ENCODE data around the gene FATE1. TPM values are rescaled to one million over a fixed set of nuclear protein-coding genes. Genes with fewer than 3 reads are reported as not detected.

Gene FATE1
- polyA plus RNA-seq, 3 donors: 0.57 TPM; not detected in 2

DNA sequence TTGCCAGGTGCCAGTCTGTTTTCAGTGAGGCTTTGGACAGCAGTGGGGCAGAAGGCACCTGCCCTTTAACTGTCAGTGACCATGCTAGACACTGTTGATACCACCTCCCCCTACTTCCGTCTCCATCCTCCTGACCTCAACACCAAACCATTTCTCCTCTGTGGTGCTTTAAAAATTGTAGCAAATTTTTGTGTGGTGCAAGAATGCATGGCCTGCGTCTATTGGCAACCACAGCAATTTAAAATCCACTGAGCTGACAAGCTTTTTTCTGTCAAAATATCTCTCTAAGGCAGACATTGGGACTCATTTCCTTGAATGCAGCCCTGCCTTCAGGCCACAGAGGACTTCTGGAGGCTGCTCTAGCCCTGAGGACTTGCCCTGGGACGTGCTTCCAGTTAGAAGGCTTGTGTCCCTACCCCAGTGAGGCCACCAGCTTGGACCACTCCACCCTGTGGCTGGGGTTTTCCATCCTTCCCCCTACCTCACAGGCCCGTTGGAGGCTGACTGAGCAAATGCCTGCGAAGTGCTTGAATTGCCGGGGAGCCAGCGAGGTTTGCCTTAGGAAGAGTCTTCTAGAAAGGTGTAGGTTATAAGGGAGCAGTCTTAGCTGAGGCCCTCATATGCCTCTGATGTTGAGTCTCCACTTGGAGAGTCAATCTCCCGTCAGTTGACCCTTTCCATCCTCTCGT lies 13.7 kb upstream of the FATE1 start:
- DNase-seq (ENCODE audit: extremely low read depth in 1 of 11, low read depth in 9 of 11, low spot score in 4 of 11): no peak

DNA sequence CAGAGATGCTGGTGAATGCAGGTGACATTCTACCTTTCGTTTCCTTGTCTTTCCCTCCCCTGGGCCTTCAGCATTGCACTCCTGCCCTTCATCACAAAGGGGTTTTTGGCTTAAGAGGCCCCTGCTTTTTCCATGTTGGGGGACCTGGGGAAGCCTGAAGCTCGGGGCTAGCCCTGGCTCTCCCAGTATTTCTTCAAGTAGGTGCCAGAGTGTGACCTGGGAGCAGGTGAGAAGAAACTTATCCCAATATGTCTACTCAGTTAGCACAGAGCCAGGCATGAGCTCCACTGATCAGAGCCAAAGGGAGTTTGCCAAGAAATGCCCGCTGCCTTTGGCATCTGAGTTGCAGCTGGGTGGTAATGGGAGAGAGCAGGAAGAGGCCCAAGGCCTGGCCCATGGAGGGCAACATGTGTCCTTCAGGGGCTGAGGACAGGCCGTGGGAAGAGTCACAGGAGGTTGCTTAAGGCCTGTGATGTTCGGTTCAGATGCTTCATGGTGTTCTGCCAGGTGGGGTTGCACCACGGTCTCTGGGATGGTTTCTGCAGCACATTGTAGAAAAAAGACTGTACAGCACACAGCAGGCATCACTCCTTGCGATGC lies 13.0 kb upstream of the FATE1 start:
- DNase-seq (ENCODE audit: extremely low read depth in 1 of 11, low read depth in 9 of 11, low spot score in 4 of 11): no peak

DNA sequence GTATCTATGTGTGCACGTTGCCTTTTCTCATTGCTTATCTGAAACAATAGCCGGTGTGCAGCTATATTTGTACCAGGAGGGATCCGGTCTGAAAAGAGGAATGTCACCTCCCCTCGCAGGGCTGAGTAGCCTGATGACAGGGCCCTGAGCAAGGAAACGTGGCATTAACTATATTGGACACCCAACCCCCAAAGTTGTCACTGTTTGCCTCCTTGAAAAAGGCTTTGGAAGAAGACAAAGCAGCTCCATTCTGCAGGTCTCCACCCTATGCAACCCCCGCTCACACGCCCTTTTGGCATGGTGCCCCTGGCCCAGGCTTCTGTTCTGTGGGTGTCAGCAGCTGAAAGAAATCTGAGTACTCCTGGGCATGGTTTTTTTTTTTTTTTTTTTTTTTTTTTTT lies 12.3 kb upstream of the FATE1 start:
- no peak for DNase-seq (ENCODE audit: extremely low read depth in 1 of 11, low read depth in 9 of 11, low spot score in 4 of 11)

GRCh38 chrX:151704041-151704663 lies 11.7 kb upstream of the FATE1 start:
- no peak for DNase-seq (ENCODE audit: extremely low read depth in 1 of 11, low read depth in 9 of 11, low spot score in 4 of 11)

GRCh38 chrX:151708821-151709220 lies 7.0 kb upstream of the FATE1 start:
- DNase-seq (ENCODE audit: extremely low read depth in 1 of 11, low read depth in 9 of 11, low spot score in 4 of 11): no peak

DNA sequence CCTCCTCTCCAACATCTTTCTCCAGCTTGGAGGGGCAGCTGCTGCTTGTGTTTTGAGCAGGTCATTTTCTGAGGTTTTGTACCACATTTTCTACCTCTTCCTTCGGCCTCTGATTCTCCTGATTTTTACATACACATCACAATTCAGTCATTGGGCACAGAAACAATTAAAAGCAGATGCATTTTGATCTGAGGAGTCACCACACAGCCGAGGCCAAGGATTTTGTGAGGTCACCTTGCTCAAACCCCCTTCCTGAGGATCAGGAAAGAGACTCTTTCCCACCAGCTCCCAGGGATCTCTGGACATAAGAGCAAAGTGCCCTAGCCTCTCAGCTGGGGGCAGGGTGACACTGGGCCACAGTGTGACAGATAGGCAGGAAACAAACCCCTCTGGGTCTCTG lies 5.4 kb upstream of the FATE1 start:
- no peak for DNase-seq (ENCODE audit: extremely low read depth in 1 of 11, low read depth in 9 of 11, low spot score in 4 of 11)

GRCh38 chrX:151711154-151711553 lies 4.7 kb upstream of the FATE1 start:
- DNase-seq (ENCODE audit: extremely low read depth in 1 of 11, low read depth in 9 of 11, low spot score in 4 of 11): no peak

DNA sequence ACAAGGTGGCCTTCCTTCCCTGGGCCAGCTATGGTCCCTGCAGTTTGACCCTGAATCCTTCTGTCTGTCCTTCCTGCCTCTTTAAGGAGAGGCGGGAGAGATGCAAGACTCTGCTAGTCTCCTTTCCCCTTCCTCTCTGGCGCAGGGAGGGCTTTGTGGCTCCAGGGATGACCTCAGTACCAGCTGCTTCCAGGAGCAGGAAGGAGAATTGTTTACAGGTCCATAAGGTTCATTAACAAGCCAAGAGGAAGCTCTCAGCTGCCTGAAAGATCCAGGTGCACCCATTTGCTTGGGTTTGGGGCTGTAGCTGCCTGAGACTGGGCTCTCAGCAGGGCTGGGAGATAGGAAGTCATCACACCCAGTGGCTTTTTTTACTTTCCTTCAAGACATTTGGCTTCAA lies 4.0 kb upstream of the FATE1 start:
- no peak for DNase-seq (ENCODE audit: extremely low read depth in 1 of 11, low read depth in 9 of 11, low spot score in 4 of 11)

DNA sequence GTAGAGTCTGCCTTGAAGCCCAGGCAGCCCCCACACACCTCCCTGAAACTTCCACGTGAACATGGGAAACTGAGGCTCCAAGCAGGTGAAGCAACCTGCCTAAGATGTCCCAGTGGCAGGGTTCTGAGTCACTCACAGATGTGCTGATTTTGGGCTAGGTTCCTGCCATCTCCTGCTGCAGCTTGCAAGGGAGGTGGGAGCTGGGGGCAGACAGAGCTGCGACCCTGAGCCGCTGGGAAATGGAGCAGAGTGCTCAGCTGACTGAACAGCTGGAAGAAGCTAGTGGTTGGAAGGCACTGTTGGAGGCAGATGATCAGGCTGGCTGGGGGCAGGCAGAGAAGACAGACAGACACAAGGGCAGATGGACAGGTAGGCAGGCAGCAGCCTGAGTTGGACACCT lies 3.6 kb upstream of the FATE1 start:
- no peak for DNase-seq (ENCODE audit: extremely low read depth in 1 of 11, low read depth in 9 of 11, low spot score in 4 of 11)

- DNase-seq (ENCODE audit: extremely low read depth in 1 of 11, low read depth in 9 of 11, low spot score in 4 of 11): no peak
Measured at GRCh38 chrX:151713849-151714248, 2.0 kb upstream of the FATE1 start.

- DNase-seq (ENCODE audit: extremely low read depth in 1 of 11, low read depth in 9 of 11, low spot score in 4 of 11): no peak
Measured at GRCh38 chrX:151714362-151714761, 1.5 kb upstream of the FATE1 start.

DNA sequence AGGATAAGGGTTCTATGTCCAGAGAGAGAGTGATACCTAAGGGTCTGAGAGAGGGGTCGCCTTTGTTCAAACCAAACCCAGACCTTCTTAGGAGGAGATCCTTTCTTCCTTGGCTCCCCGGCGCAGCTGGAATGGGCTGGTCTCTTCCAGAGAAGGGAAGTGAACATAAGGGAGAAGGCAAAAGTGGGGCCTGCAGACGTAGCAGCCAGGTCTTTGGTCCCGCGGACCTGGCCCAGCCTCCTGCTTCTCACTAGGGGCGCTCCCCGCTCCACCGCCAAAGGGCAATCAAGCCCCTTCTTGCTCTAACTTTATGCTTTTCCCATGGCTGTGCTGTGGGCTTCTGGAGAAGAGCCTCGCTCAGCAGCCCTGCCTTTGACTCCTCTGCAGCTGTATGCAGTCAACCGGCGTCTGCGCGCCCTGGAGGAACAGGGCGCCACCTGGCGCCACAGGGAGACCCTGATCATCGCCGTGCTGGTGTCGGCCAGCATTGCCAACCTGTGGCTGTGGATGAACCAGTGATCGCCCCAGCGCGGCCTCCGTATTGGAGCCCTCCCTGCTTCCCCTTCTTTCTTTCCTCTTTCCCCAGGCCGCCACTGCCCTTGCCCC lies 6.5 kb downstream of the FATE1 start:
- peak in 5 of 11 donors; percentile 10 to 19 (median 12) for DNase-seq (ENCODE audit: extremely low read depth in 1 of 11, low read depth in 9 of 11, low spot score in 4 of 11)

DNA sequence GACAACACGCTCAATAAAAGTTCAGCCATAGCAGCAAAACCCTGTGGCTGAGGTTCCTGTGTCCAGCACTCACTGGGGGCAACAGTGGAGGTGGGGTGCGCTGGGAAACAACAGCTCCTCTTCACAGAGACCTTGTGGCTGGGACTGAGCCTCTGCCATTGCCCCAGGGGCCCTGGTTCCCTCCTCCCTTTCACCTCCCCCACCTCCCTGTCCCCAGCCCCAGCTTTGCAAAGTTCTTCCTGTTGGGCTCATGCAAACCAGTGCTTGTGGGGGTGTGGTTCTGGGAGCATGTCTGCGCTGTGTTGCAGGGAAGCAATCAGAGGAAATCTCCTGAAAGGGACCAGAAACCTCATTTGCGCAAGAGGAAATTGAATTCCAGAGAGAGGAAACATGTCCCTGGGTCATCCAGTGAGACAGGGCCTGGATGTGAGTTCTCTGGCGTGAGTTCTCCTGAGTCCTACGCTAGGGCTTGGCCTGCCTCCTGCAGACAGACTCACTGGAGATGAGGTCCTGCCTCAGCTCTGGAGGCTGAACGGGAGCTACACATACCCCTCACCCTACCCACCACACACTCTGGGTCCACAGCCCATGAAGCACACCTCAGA lies 7.4 kb downstream of the FATE1 start:
- DNase-seq (ENCODE audit: extremely low read depth in 1 of 11, low read depth in 9 of 11, low spot score in 4 of 11): peak in 1 of 11 donors; percentile 5

GRCh38 chrX:151724563-151725337 lies 8.9 kb downstream of the FATE1 start:
- DNase-seq (ENCODE audit: extremely low read depth in 1 of 11, low read depth in 9 of 11, low spot score in 4 of 11): no peak

GRCh38 chrX:151725338-151725614 lies 9.4 kb downstream of the FATE1 start:
- no peak for DNase-seq (ENCODE audit: extremely low read depth in 1 of 11, low read depth in 9 of 11, low spot score in 4 of 11)

GRCh38 chrX:151726751-151727150 lies 10.9 kb downstream of the FATE1 start:
- DNase-seq (ENCODE audit: extremely low read depth in 1 of 11, low read depth in 9 of 11, low spot score in 4 of 11): no peak

GRCh38 chrX:151727346-151727745 lies 11.5 kb downstream of the FATE1 start:
- DNase-seq (ENCODE audit: extremely low read depth in 1 of 11, low read depth in 9 of 11, low spot score in 4 of 11): no peak

GRCh38 chrX:151729056-151729725 lies 13.4 kb downstream of the FATE1 start:
- DNase-seq (ENCODE audit: extremely low read depth in 1 of 11, low read depth in 9 of 11, low spot score in 4 of 11): no peak

DNA sequence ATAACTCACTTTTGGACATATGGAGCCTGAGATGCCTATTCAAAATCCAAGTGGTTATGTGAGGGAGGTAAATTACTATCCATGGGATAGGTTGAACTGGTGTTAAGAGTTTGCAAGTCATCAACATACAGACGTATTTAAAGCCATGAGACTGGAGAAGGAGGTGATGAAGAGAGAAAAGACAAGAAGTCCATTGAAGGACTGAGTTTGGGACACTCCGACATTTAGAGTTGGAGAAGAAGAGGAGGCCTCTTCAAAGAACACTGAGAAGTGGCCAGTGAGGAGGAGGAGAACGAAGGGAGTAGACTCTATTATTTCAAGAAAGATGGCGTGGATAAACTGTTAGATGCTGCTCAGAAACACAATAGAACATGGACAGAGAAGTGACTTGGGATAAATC lies 18.6 kb downstream of the FATE1 start, which contains the start of gene CNGA2:
TSS of gene CNGA2 (plus strand) at position 301 of the 400 bp plus-strand sequence. CDS start 3,738 bp downstream, outside the sequence.
- DNase-seq (ENCODE audit: extremely low read depth in 1 of 11, low read depth in 9 of 11, low spot score in 4 of 11): no peak

Data from renal cortex interstitium (tissue), 11 donors.